A375 (cell line): Measurements from ENCODE around the gene ARHGAP44. TPM values are rescaled to one million over a fixed set of nuclear protein-coding genes. Genes with fewer than 3 reads are reported as not detected.

ENCODE experiments used
- small RNA-seq: library from RNA; depleted of rRNA; stranded (forward); fragments of <200 nt; gene quantifications from one replicate; pipeline ENCODE3, GENCODE V24; 2014
- total RNA-seq: library from RNA; depleted of rRNA; stranded (reverse); fragments of >200 nt; shearing (Covaris generic); gene quantifications from 2 replicates; pipeline ENCODE4 v1.2.3, GENCODE V29; 2014; rRNA removed

ARHGAP44 gene, protein sequence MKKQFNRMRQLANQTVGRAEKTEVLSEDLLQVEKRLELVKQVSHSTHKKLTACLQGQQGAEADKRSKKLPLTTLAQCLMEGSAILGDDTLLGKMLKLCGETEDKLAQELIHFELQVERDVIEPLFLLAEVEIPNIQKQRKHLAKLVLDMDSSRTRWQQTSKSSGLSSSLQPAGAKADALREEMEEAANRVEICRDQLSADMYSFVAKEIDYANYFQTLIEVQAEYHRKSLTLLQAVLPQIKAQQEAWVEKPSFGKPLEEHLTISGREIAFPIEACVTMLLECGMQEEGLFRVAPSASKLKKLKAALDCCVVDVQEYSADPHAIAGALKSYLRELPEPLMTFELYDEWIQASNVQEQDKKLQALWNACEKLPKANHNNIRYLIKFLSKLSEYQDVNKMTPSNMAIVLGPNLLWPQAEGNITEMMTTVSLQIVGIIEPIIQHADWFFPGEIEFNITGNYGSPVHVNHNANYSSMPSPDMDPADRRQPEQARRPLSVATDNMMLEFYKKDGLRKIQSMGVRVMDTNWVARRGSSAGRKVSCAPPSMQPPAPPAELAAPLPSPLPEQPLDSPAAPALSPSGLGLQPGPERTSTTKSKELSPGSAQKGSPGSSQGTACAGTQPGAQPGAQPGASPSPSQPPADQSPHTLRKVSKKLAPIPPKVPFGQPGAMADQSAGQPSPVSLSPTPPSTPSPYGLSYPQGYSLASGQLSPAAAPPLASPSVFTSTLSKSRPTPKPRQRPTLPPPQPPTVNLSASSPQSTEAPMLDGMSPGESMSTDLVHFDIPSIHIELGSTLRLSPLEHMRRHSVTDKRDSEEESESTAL
- total RNA-seq, result 2.5 and 4.5 TPM in 2 replicates

DNA sequence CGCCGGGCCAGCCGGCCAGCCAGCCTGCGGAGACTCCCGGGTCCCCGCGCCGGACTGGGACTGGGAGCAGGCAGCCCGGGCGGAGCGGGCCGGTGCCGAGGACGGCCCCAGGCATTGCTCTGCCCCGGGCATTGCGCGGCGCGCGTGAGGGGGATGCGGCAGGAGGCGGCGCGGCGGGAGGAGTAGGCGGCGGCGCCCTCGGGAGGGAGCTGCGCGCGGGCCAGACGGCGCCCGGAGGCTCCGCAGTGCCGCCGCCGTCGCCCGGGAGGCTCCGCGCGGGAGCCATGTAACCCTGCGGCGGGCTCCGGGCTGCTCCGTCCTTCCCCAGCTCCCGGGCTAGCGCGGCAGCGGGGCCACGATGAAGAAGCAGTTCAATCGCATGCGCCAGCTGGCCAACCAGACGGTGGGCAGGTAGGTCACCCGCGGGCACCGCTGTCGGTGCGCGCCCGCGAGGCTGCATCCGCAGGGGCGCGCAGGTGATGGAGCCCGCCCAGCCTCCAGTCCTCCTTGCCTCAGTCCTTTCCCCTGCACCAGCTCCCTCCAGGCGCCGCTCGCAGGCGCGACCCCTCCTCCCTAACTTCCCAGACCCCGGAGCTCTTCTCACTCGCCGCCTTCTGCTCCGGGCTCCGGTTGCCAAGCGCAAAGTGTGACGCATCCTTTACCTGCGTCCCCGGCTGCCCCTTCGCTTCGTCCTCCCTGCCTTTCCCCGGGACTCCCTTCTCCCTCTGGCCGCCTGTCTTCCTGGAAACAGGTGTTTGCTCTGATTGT, at the start of gene ARHGAP44:
Gene ARHGAP44 (plus strand): TSS at position 18 of the 768 bp plus-strand sequence. CDS start 341 bp downstream, at position 359.

DNA sequence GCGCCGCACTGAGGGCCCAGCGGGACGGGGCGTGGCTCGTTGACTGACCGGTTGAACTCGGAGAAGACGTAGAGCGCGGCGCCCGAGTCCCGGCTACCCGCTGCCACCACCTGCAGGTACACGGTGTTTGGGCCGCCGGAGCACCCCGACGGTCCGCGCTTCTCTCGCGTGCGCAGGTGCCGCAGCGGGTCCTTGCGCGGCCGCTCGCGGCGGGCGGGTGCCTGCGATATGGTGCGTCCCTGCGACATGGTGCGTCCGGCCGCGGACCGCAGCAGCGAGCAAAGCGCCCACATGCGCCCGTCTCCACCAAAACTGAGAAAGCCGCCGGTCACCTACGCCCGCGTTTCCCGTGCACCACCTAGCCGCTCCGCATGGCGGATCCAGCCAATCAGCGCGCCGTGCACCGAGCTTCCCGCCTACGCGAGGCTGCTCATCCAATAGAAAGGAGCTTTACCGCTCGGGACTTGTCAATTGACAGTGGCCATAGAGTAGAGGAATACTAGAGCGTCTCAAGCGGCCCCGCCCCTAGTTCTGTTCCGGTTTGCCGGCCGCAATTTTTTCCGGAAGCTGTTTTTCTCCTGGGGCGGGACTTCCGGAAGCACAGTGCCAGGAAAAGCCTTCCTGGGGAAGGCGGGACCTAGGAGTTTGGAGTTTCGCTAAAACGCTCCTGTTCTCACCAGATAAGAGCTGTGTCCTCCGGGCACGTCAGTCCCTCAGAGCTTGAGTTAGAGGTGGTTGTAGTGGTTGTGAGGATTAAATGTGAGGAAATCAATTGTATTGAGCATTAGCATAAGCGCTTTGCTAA, 228.6 kb downstream of the ARHGAP44 start, which contains the start of gene ELAC2:
Gene ELAC2 (minus strand): TSS at position 373 of the 805 bp plus-strand sequence. CDS start 80 bp downstream, at position 293.

Small RNAs within 50 kb of the gene (small RNA-seq; reads per million reads assigned to genes)
- not detected for gene MIR1269B

Other genes starting within 250 kb of the ARHGAP44 start
- gene MYOCD, start 123.6 kb upstream of the ARHGAP44 start, total RNA-seq, result not detected in 2 replicates
- 126 and 146 TPM in 2 replicates for gene ELAC2, start 228.5 kb downstream of the ARHGAP44 start, total RNA-seq